Heart right ventricle (tissue), 16 donors: ENCODE data around the gene PRPF4. TPM values are rescaled to one million over a fixed set of nuclear protein-coding genes. Genes with fewer than 3 reads are reported as not detected.
A peak's percentile ranks its signal among the peaks of the same experiment; 100 is the strongest.

Source experiments
- ATAC-seq, 8 donors: fragments of 200-7000 bp; cut with Tn5 transposase; one replicate each; pipeline ENCODE4 v1.9.1; 2020; ENCODE audit warnings: mild to moderate bottlenecking in 8 of 8, moderate library complexity in 8 of 8, moderate number of reproducible peaks in 1 of 8
- DNase-seq, 2 donors: peaks; one replicate each; pipeline ENCODE4 v3.0.0-alpha.2; 2020
- H3K27ac ChIP-seq, 10 donors: fragments of 200-600 bp; sonication (generic) in 2 of 10; one replicate each; pipeline versions ENCODE4 v1.5.0 to v1.8.0; 2020 to 2022; ENCODE audit warnings: mild to moderate bottlenecking in 3 of 10
- H3K27me3 ChIP-seq, 7 donors: fragments of 200-600 bp; one replicate each; pipeline ENCODE4 v1.8.0; 2021 to 2022; ENCODE audit warnings: mild to moderate bottlenecking in 2 of 7
- H3K36me3 ChIP-seq, 9 donors: fragments of 200-600 bp; sonication (generic) in 1 of 9; one replicate each; pipeline versions ENCODE4 v1.5.0 to v1.8.0; 2020 to 2022; ENCODE audit warnings: mild to moderate bottlenecking in 2 of 9
- H3K4me1 ChIP-seq, 9 donors: fragments of 200-600 bp; sonication (generic) in 1 of 9; one replicate each; pipeline versions ENCODE4 v1.5.0 to v1.8.0; 2020 to 2022; ENCODE audit warnings: mild to moderate bottlenecking in 4 of 9
- H3K4me3 ChIP-seq, 10 donors: fragments of 200-600 bp; sonication (generic) in 2 of 10; one replicate each; pipeline versions ENCODE4 v1.5.0 to v1.8.0; 2020 to 2022; ENCODE audit warnings: mild to moderate bottlenecking in 7 of 10, moderate library complexity in 2 of 10
- H3K9me3 ChIP-seq, 11 donors: fragments of 200-600 bp in 10 of 11; sonication (generic) in 2 of 11; one replicate each; pipeline versions ENCODE4 v1.5.0 to v1.8.0; 2013 to 2022; ENCODE audit warnings: mild to moderate bottlenecking in 2 of 11, control low read depth in 1 of 11, moderate library complexity in 1 of 11
- CTCF ChIP-seq, 9 donors: fragments of 200-600 bp; sonication (generic) in 2 of 9; IDR thresholded peaks; one replicate each; pipeline versions ENCODE4 v1.5.0 to v1.8.0; 2021 to 2022; ENCODE audit warnings: antibody characterized with exemption in 9 of 9, mild to moderate bottlenecking in 5 of 9, moderate library complexity in 1 of 9
- WGBS, 2 donors: extraction: QIAGEN DNeasy Blood & Tissue Kit; methylation state at CpG; one replicate each; pipeline ENCODE4 v1.1.7; 2013; ENCODE audit warnings: inconsistent platforms in 1 of 2; 5-methylcytosine and 5-hydroxymethylcytosine counted together
- intact Hi-C, 10 donors: fragments of 100-400 bp; cut with DNase I; formaldehyde crosslinking; loops; one replicate each; pipeline versions ENCODE4 v1.11.1 to v1.14.2; 2022
- polyA plus RNA-seq, 2 donors: library from polyadenylated mRNA; stranded (reverse); fragments of 200-250 nt; gene quantifications; one replicate each; pipeline ENCODE4 v1.2.3, GENCODE V29; 2013
- total RNA-seq, 10 donors: library from RNA; stranded (reverse); fragmentation: NEBNext Ultra II Directional in 3 of 10; extraction: Animal tissue kit (Norgen Biotek cat#: 25700) in 3 of 10; gene quantifications; one replicate each; pipeline versions ENCODE4 v1.2.1 to v1.2.4, GENCODE V29; 2021 to 2023
- donor health status: Arrhythmogenic right ventricular cardiomyopathy.
- donor health status: ischemic (EF 13 %, LVEDD 7.1; RV severe dilation, severe dysfunction).
- donor health status: healthy with polysubstance abuse.
- donor health status: DM: no; HTN: yes; CAD: no.
- donor health status: DM: no; HTN: no; CAD: no.
- donor health status: ischemic (EF 25% LVEDD 6.9; RV normal size, moderate dysfunction).
- donor health status: ischemic (EF 25% LVEDD 5.7; RV mildly dilated, moderate dysfunction).
- donor health status: healthy.
- donor health status: DM: yes; HTN: yes; CAD: no.
- donor health status: Ischemic cardiomyopathy.
- donor health status: ischemic (EF 35%, LVEDD 5.7; RV mildly dilated, moderate dysfunction).
- donor health status: nonischemic (EF 11% LVEDD 7.7; RV severe dilation, severe dysfunction).
- donor health status: DM: yes; HTN: yes; CAD: no.
- donor health status: PGD.
- donor health status: ischemic (EF 29% LVEDD 5.4; RV normal size, mild dysfunction).
- donor health status: nonischemic (EF 23%, LVEDD 6.1; RV moderate dilation, normal function).

Gene PRPF4
- total and polyA plus RNA-seq, 12 donors, result 5.3 to 17.2 (median 13.3) TPM

GRCh38 chr9:113316030-113316429, 40.6 kb downstream of the PRPF4 start:
- no peak for TF ChIP-seq CTCF (IDR thresholded peaks at IDR 0.05)
- intact Hi-C loops, result loop anchor here in 1 of 10 donors (10.0 kb wide), 1 partner anchor 269 kb away; no protein-coding TSS in a partner anchor
- Histone ChIP-seq H3K36me3 (peaks cover 0 to 41% (median 6%) of the 10 kb centered on the region in 9 donors), H3K4me3 (no peak overlapping the region), H3K27ac (no peak overlapping the region), H3K9me3 (no peaks in the 10 kb centered on the region), H3K27me3 (no peaks in the 10 kb centered on the region), H3K4me1 (peaks cover 0 to 8% (median 2%) of the 10 kb centered on the region in 9 donors)
- WGBS, 2 donors, result 94 to 97% methylated on average over 4 of the region's 4 CpGs
- ATAC-seq (no peak), DNase-seq (no peak)

GRCh38 chr9:113317777-113318176, 42.3 kb downstream of the PRPF4 start:
- Histone ChIP-seq H3K27me3 (no peaks in the 10 kb centered on the region), H3K4me1 (no peaks in the 10 kb centered on the region), H3K9me3 (no peaks in the 10 kb centered on the region), H3K27ac (no peak overlapping the region), H3K36me3 (peaks cover 0 to 57% (median 6%) of the 10 kb centered on the region in 9 donors), H3K4me3 (no peak overlapping the region)
- peak in 3 of 9 donors; percentile 8 to 20 (median 12) for TF ChIP-seq CTCF (IDR thresholded peaks at IDR 0.05)
- intact Hi-C loops, result loop anchor here in 1 of 10 donors (10.0 kb wide), 1 partner anchor 267 kb away; no protein-coding TSS in a partner anchor
- WGBS, 2 donors, result 67 to 72% methylated on average over 2 of the region's 2 CpGs
- ATAC-seq (peak in 1 of 8 donors; percentile 42), DNase-seq (no peak)

- intact Hi-C loops, result loop anchor here in 1 of 10 donors (10.0 kb wide), 1 partner anchor 266 kb away; no protein-coding TSS in a partner anchor
Measured at GRCh38 chr9:113319054-113319453, 43.6 kb downstream of the PRPF4 start.

GRCh38 chr9:113320051-113320450, 44.6 kb downstream of the PRPF4 start:
- DNase-seq (no peak), ATAC-seq (no peak)
- no peak for TF ChIP-seq CTCF (IDR thresholded peaks at IDR 0.05)
- Histone ChIP-seq H3K27me3 (no peaks in the 10 kb centered on the region), H3K4me3 (no peak overlapping the region), H3K36me3 (peaks cover 0 to 57% (median 6%) of the 10 kb centered on the region in 9 donors), H3K4me1 (no peaks in the 10 kb centered on the region), H3K9me3 (no peaks in the 10 kb centered on the region), H3K27ac (no peak overlapping the region)
- intact Hi-C loops, result no loop called here
- WGBS, 2 donors, result 94 to 96% methylated on average over 3 of the region's 3 CpGs

More at GRCh38 chr9:113319054-113319453, 43.6 kb downstream of the PRPF4 start:
- H3K9me3 ChIP-seq, result no peaks in the 10 kb centered on the region
- no peak overlapping the region for H3K27ac ChIP-seq
- DNase-seq (no peak), ATAC-seq (no peak)
- no peak overlapping the region for H3K4me3 ChIP-seq
- peaks cover 0 to 57% (median 6%) of the 10 kb centered on the region in 9 donors for H3K36me3 ChIP-seq
- WGBS, 2 donors, result 87 to 91% methylated on average over 2 of the region's 2 CpGs
- H3K4me1 ChIP-seq, result no peaks in the 10 kb centered on the region
- TF ChIP-seq CTCF (IDR thresholded peaks at IDR 0.05), result no peak
- no peaks in the 10 kb centered on the region for H3K27me3 ChIP-seq
